Bone marrow (tissue), 2 donors: ENCODE measurements around the gene TMED4.

Source experiments
- DNase-seq, 2 donors: peaks; one replicate each; lab custom pipeline; 2025; lab: John Stamatoyannopoulos, UW

The TMED4 gene

GRCh38 chr7:44581879-44582603, at the start of gene TMED4:
Gene TMED4 (minus strand): TSS chr7:44582231. CDS start chr7:44582206, 25 bp downstream.
- peak; percentile 97 to 100 for DNase-seq

- peak in 1 of 2 donors; percentile 34 for DNase-seq
Measured at GRCh38 chr7:44631458-44632115, 49.6 kb upstream of the TMED4 start.

- no peak for DNase-seq
Measured at GRCh38 chr7:44630792-44631457, 48.9 kb upstream of the TMED4 start.

- DNase-seq = no peak
Measured at GRCh38 chr7:44629829-44630522, 47.9 kb upstream of the TMED4 start.

GRCh38 chr7:44626620-44627019, 44.6 kb upstream of the TMED4 start:
- DNase-seq = no peak

GRCh38 chr7:44625526-44626471, 43.8 kb upstream of the TMED4 start:
- no peak for DNase-seq

GRCh38 chr7:44624318-44624717, 42.3 kb upstream of the TMED4 start:
- DNase-seq = no peak

- DNase-seq = peak in 1 of 2 donors; percentile 12
Measured at GRCh38 chr7:44622342-44623151, 40.5 kb upstream of the TMED4 start.

- no peak for DNase-seq
Measured at GRCh38 chr7:44621750-44622103, 39.7 kb upstream of the TMED4 start.

- DNase-seq = no peak
Measured at GRCh38 chr7:44621034-44621749, 39.2 kb upstream of the TMED4 start.

GRCh38 chr7:44618753-44619152, 36.7 kb upstream of the TMED4 start:
- no peak for DNase-seq

- no peak for DNase-seq
Measured at GRCh38 chr7:44618045-44618444, 36.0 kb upstream of the TMED4 start.

GRCh38 chr7:44617225-44617890, 35.3 kb upstream of the TMED4 start:
- DNase-seq = no peak

- no peak for DNase-seq
Measured at GRCh38 chr7:44616545-44616944, 34.5 kb upstream of the TMED4 start.

GRCh38 chr7:44615793-44616192, 33.8 kb upstream of the TMED4 start:
- no peak for DNase-seq

GRCh38 chr7:44615149-44615611, 33.1 kb upstream of the TMED4 start:
- peak in 1 of 2 donors; percentile 70 for DNase-seq

GRCh38 chr7:44609829-44610228, 27.8 kb upstream of the TMED4 start:
- no peak for DNase-seq

GRCh38 chr7:44608916-44609648, 27.1 kb upstream of the TMED4 start:
- DNase-seq = peak in 1 of 2 donors; percentile 61
